ENCODE data around the gene SNRK. TPM values are rescaled to one million over a fixed set of nuclear protein-coding genes. Genes with fewer than 3 reads are reported as not detected.

Gene SNRK, protein sequence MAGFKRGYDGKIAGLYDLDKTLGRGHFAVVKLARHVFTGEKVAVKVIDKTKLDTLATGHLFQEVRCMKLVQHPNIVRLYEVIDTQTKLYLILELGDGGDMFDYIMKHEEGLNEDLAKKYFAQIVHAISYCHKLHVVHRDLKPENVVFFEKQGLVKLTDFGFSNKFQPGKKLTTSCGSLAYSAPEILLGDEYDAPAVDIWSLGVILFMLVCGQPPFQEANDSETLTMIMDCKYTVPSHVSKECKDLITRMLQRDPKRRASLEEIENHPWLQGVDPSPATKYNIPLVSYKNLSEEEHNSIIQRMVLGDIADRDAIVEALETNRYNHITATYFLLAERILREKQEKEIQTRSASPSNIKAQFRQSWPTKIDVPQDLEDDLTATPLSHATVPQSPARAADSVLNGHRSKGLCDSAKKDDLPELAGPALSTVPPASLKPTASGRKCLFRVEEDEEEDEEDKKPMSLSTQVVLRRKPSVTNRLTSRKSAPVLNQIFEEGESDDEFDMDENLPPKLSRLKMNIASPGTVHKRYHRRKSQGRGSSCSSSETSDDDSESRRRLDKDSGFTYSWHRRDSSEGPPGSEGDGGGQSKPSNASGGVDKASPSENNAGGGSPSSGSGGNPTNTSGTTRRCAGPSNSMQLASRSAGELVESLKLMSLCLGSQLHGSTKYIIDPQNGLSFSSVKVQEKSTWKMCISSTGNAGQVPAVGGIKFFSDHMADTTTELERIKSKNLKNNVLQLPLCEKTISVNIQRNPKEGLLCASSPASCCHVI
- total RNA-seq (ENCODE audit: low replicate concordance): 17.3 and 24.9 TPM in 2 replicates

DNA sequence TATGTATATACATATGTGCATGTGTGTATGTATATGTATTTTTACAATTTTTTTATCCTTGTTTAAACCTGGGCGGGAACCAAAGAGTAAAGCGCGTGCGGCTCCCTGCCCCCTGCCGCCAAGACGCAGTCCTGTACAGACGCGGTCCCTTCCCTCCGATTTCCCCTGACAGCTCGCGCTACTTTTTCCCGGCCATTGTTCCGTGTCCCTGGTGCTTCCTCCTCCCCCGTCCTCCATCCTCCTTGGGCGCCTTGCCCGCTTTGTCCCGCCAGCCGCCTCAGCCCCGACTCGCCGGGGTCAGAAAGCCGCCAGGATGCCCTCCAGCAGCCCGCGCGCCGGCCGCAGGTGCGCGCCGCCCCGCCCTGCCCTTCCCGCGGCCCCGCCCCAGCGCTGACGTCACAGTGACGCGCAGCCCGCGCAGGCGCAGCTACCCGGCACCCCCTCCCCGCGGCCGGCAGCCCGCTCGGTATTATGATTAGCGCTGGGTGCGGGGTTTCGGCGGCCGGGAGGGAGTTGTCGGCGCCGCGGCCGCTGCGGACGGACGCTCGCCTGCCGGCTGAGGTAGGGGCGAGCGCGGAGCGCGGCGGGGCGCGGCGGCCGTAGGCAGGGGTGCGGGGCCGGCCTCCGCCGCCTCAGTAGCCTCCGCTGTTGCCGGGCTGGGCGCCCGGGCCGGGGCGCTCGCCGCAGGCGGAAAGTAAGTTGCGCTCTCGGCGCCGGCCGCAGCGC is at the start of gene SNRK:
Gene SNRK (plus strand): TSS at position 426 of the 726 bp plus-strand sequence. CDS start 16,664 bp downstream, outside the sequence.
- H3K4me3 ChIP-seq (ENCODE audit: low read depth, low read length): peak within 1 kb of the TSS; percentile 86
- TF ChIP-seq, protein P1, sequence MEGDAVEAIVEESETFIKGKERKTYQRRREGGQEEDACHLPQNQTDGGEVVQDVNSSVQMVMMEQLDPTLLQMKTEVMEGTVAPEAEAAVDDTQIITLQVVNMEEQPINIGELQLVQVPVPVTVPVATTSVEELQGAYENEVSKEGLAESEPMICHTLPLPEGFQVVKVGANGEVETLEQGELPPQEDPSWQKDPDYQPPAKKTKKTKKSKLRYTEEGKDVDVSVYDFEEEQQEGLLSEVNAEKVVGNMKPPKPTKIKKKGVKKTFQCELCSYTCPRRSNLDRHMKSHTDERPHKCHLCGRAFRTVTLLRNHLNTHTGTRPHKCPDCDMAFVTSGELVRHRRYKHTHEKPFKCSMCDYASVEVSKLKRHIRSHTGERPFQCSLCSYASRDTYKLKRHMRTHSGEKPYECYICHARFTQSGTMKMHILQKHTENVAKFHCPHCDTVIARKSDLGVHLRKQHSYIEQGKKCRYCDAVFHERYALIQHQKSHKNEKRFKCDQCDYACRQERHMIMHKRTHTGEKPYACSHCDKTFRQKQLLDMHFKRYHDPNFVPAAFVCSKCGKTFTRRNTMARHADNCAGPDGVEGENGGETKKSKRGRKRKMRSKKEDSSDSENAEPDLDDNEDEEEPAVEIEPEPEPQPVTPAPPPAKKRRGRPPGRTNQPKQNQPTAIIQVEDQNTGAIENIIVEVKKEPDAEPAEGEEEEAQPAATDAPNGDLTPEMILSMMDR (IDR thresholded peaks at IDR 0.05; ENCODE audit: insufficient read depth, low read length): peak; percentile 35
- peak; percentile 61 for DNase-seq (ENCODE audit: low read depth)

DNA sequence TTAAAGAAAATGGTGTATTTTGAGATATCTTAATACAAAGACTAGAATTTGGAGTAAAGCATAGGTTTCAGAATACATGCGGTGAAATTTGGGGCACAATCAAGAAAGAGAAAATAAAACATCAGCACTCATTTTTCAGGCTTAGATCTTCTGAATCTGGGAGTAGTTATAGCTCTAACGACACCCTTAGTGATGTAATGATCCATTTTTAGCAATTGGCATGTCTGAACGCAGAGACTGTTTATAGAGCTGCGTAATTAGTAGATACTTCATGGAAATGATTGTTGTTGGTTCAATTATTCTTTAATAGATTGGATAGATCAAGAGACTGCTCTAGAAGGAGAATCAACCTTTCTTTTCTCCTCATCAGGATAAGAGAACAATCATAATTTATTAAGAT is 47.5 kb upstream of the SNRK start:
- TF ChIP-seq, protein P1 (IDR thresholded peaks at IDR 0.05; ENCODE audit: insufficient read depth, low read length): no peak
- no peak overlapping the region for H3K4me3 ChIP-seq (ENCODE audit: low read depth, low read length)
- no peak for DNase-seq (ENCODE audit: low read depth)

DNA sequence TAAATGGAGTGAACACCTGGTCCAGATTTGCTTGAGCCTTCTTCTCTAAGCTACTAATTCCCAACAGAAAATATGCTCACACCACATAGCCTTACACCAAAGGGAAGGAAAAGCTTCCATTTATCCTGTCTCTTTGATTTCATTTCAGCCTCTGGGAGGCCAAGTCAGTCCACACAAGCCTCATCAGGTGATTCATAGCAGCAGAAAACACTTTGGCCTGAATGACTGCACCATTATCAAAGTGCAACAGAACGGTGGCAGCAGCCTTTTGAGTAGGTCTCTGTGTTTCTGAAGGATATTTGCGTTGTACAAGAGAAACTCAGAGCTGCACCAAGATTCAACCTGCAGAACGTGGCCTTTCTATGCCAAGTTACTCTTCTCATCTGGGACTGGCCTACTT is 46.6 kb upstream of the SNRK start:
- DNase-seq (ENCODE audit: low read depth): no peak
- TF ChIP-seq, protein P1 (IDR thresholded peaks at IDR 0.05; ENCODE audit: insufficient read depth, low read length): no peak
- no peak overlapping the region for H3K4me3 ChIP-seq (ENCODE audit: low read depth, low read length)

DNA sequence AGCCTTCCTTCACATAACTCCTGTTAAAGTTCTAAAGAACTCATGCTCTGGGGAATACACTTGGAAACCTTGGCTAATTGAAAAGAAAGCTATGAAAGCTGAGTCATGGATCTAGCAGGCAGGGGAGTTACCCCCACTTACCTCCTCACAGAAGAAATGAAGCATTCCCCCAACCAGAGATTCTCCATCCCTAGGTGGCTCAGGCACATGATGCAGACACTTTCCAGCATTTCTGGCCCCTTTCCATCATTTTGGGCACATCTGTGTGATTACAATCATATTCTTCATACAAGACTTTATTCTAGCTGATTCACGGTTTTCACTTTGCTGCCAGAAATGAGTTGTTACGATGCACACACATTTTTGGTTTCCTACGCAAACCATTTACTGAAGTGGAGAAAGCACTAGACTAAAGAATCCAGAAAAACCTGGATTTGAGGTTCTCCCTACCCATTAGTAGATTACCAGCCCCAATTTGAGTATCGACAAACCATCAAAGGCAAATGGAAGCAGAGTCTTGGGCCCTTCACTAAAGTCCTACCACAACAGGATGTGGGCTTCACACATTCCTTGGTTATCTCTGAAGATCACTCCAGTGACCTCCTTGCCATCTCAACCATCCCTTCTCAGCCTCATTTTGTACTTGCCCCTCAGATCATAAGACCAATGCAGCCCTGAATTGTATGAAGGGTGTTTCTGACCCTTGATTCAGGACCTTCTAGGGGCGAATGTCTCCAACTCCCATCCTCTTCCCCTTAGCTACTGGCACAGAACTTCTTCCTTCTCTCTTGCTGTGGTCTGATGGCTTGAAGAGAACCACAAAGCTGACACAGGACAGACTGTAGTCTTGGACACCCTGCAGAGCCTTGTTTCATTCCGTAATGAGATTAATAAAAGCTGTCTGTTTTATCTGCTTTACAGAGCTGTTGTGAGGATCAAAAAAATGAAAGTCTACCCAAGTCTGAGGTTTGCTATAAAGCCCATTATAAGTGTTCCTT is 42.5 kb upstream of the SNRK start:
- no peak overlapping the region for H3K4me3 ChIP-seq (ENCODE audit: low read depth, low read length)
- TF ChIP-seq, protein P1 (IDR thresholded peaks at IDR 0.05; ENCODE audit: insufficient read depth, low read length): no peak
- peak; percentile 25 for DNase-seq (ENCODE audit: low read depth)

DNA sequence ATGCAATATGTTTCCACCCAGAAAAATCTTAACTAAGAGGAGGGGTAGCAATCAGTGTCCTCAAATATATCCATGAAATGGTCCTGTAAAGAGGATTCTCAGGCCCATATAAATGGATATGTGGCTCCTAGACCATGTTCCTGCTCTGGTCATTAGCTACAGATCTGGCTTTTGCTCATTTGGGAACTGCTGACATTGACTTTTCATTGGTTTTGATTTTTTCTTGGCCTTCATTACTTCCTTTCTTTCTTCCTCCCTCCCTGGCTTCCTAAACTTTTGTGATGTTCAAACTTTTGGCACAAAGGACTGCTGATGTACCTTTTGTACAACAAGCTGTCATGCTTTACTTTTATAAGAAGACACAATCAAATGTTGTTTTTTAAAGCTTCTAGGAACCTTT is 41.6 kb upstream of the SNRK start:
- H3K4me3 ChIP-seq (ENCODE audit: low read depth, low read length): no peak overlapping the region
- TF ChIP-seq, protein P1 (IDR thresholded peaks at IDR 0.05; ENCODE audit: insufficient read depth, low read length): no peak
- DNase-seq (ENCODE audit: low read depth): no peak
